Neural progenitor cell (in vitro differentiated cells): ENCODE data around the gene MOK.

Experiments
- CTCF ChIP-seq: fragments of 200-600 bp; sonication (generic); IDR thresholded peaks from 2 replicates; pipeline ENCODE4 v1.5.1; 2017; ENCODE audit warnings: antibody characterized with exemption, mild to moderate bottlenecking
- EZH2 ChIP-seq: fragments of 200-600 bp; sonication (generic); IDR thresholded peaks from 2 replicates; pipeline ENCODE4 v1.6.1; 2017; ENCODE audit warnings: antibody characterized with exemption, mild to moderate bottlenecking, moderate library complexity

GRCh38 chr14:102187044-102187443, 117.9 kb downstream of the MOK start:
- TF ChIP-seq CTCF (no peak), EZH2 (no peak)
